Prostate gland (tissue), 2 donors: Measurements from ENCODE around the gene C17orf107.

Experiments used
- CTCF ChIP-seq, 4 experiments: fragments of 200-600 bp in 2 of 4; fragments of 450-650 bp in 2 of 4; sonication (generic) in 2 of 4; IDR thresholded peaks; 1 replicate in 3 of 4; 2 replicates in 1 of 4; pipeline ENCODE4 v1.5.1; 2016 to 2019; ENCODE audit warnings: antibody characterized with exemption in 4 of 4, mild to moderate bottlenecking in 2 of 4, moderate library complexity in 2 of 4
- POLR2A ChIP-seq: fragments of 450-650 bp; IDR thresholded peaks from one replicate; pipeline ENCODE4 v1.6.1; 2016; ENCODE audit warnings: antibody characterized with exemption, mild to moderate bottlenecking

- TF ChIP-seq CTCF (IDR thresholded peaks at IDR 0.05) (no peak), POLR2A (no peak)
Measured at GRCh38 chr17:4886830-4887229, 12.5 kb upstream of the C17orf107 start.
